ENCODE data around the gene FLAD1. TPM values are rescaled to one million over a fixed set of nuclear protein-coding genes. Genes with fewer than 3 reads are reported as not detected.

FLAD1 gene
- total and polyA plus RNA-seq, 2 donors (not counting 3 experiments of a cell fraction or from before 2014, with no cell fraction given) = 42.2 to 59.1 TPM

DNA sequence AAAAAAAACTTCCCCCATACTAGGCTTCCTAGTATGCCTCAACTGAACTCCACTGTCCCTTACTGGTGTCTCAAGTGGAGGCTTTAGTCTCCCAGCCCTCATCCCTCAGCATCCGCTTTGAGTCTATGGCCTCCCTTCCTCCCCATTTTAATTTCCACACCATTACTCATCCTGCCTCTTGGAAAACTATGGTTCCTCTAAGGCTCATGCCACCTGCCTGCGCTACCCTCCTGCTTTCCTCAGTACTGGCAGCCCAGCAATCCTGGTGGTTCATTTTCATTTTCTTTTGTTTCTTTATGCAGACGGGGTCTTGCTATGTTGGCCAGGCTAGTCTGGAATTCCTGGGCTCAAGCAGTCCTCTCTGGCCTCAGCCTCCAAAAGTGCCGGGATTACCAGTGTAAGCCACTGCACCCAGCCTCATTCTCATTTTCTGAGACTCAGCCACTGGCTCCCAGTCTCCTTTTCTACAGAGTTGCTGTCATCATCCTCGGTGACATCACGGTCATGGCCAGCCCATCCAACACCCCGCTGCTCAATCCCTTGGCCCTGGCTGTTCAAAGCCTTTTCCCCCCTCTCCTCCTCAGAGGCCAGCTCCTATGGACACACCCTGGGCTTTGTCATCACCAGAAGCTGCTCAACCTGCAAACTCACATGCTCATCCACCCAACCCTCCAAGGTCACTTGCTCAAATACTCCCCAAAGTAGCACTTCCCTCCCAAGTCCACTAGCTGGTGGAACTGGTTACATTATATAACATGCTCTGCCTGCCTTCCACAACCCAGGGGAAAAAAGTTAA, 44.3 kb upstream of the FLAD1 start:
- TF ChIP-seq, protein P1, sequence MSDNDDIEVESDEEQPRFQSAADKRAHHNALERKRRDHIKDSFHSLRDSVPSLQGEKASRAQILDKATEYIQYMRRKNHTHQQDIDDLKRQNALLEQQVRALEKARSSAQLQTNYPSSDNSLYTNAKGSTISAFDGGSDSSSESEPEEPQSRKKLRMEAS (IDR thresholded peaks at IDR 0.05; ENCODE audit: insufficient read depth, insufficient read length) = no peak
- Histone ChIP-seq H3K9ac (replicated peaks; ENCODE audit: extremely low read depth, insufficient read depth, low read length) (no peak overlapping the region), H3K4me3 (replicated peaks in 1 of 3; ENCODE audit: insufficient read depth in 1 of 3, low read depth in 1 of 3, low read length in 3 of 3) (no peak overlapping the region), H3K27ac (ENCODE audit: insufficient read depth, low read depth, low read length) (no peak overlapping the region), H3K36me3 (ENCODE audit: control insufficient read depth in 2 of 2, extremely low read depth in 1 of 2, insufficient read depth in 2 of 2, low read length in 2 of 2) (no peaks in the 10 kb centered on the region), H3K4me1 (ENCODE audit: control insufficient read depth, extremely low read depth, insufficient read depth, low read length) (peaks cover 8% of the 10 kb centered on the region), H3K27me3 (ENCODE audit: control insufficient read depth in 2 of 2, insufficient read depth in 2 of 2, low read length in 2 of 2) (no peaks in the 10 kb centered on the region), H2AFZ (ENCODE audit: low read depth, low read length) (no peak overlapping the region), H3K79me2 (ENCODE audit: control insufficient read depth, insufficient read depth, low read length) (no peaks in the 10 kb centered on the region), H3K4me2 (ENCODE audit: insufficient read depth, low read length) (no peak overlapping the region), H3K9me1 (replicated peaks; ENCODE audit: control insufficient read depth, extremely low read depth, insufficient read depth, low read length) (no peaks in the 10 kb centered on the region), H3K9me3 (replicated peaks; ENCODE audit: control insufficient read depth, insufficient read depth, low read length) (no peaks in the 10 kb centered on the region), H4K20me1 (replicated peaks; ENCODE audit: control insufficient read depth, extremely low read depth, insufficient read depth, low read length) (no peaks in the 10 kb centered on the region)
- dilution Hi-C loops (cut with MboI; ENCODE audit: extremely low pct_ligation_motif_present, low sequenced_read_pairs) (no loop called here), intact Hi-C loops (cut with micrococcal nuclease) (no loop called here)
- BruUV-seq (replicated peaks) = no TSS peak
- DNase-seq (ENCODE audit: low read depth, low spot score) (no peak), FAIRE-seq (no peak)
- POLR2A ChIA-PET = interaction anchor here (0.7 kb wide), 1 partner anchor 26 kb away, joined by 5 read pairs; no protein-coding TSS in a partner anchor
- CTCF ChIA-PET = interaction anchor here (0.7 to 1.5 kb wide), 4 partner anchors 17 to 269 kb away, joined by 3 to 5 read pairs (median 4); partner anchors contain the start of gene PBXIP1

DNA sequence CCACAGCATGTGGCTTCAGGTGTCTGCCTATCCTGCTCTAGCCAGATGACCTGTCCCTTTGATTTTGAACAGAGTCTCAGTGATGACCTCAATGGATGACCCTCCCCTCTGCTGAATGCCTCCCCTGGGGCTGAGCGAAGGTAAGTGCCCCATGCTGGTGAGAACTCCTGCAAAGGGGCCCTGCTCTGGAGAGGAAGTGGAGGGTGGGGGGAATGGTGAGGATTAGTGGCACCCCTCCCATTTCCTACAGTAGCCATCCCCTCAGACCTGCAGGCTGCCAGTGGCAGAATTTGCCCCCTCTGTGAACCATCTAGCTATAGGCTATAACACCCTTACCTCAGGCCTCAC, 43.0 kb upstream of the FLAD1 start:
- TF ChIP-seq, protein P1 (IDR thresholded peaks at IDR 0.05; ENCODE audit: insufficient read depth, insufficient read length) = no peak
- TF ChIP-seq MYC (IDR thresholded peaks at IDR 0.05; ENCODE audit: low read depth, low read length) = no peak
- TF ChIP-seq, protein P2, sequence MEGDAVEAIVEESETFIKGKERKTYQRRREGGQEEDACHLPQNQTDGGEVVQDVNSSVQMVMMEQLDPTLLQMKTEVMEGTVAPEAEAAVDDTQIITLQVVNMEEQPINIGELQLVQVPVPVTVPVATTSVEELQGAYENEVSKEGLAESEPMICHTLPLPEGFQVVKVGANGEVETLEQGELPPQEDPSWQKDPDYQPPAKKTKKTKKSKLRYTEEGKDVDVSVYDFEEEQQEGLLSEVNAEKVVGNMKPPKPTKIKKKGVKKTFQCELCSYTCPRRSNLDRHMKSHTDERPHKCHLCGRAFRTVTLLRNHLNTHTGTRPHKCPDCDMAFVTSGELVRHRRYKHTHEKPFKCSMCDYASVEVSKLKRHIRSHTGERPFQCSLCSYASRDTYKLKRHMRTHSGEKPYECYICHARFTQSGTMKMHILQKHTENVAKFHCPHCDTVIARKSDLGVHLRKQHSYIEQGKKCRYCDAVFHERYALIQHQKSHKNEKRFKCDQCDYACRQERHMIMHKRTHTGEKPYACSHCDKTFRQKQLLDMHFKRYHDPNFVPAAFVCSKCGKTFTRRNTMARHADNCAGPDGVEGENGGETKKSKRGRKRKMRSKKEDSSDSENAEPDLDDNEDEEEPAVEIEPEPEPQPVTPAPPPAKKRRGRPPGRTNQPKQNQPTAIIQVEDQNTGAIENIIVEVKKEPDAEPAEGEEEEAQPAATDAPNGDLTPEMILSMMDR (IDR thresholded peaks at IDR 0.05; ENCODE audit: extremely low read depth in 1 of 2, insufficient read depth in 1 of 2, low read depth in 1 of 2, low read length in 2 of 2) = no peak
- TF ChIP-seq JUN (IDR thresholded peaks at IDR 0.05; ENCODE audit: borderline replicate concordance, insufficient read depth, insufficient read length, low read depth) = no peak
- no peak for TF ChIP-seq GATA2 (IDR thresholded peaks at IDR 0.05; ENCODE audit: insufficient read depth, insufficient read length, low read depth, low read length)
- TF ChIP-seq POLR2AphosphoS5 (IDR thresholded peaks at IDR 0.05; ENCODE audit: insufficient read depth, low read depth, low read length) = no peak
- no peak for TF ChIP-seq FOS (IDR thresholded peaks at IDR 0.05; ENCODE audit: borderline replicate concordance, insufficient read depth, low read length)
- no peak for TF ChIP-seq EZH2 (IDR thresholded peaks at IDR 0.05; ENCODE audit: borderline replicate concordance, low read depth, low read length, severe bottlenecking)
- TF ChIP-seq POLR2A (IDR thresholded peaks at IDR 0.05; ENCODE audit: low read depth, low read length) = no peak
- H3K27me3 ChIP-seq (ENCODE audit: control insufficient read depth in 2 of 2, insufficient read depth in 2 of 2, low read length in 2 of 2) = no peaks in the 10 kb centered on the region
- no peak overlapping the region for H3K27ac ChIP-seq (ENCODE audit: insufficient read depth, low read depth, low read length)
- no peaks in the 10 kb centered on the region for H3K9me1 ChIP-seq (replicated peaks; ENCODE audit: control insufficient read depth, extremely low read depth, insufficient read depth, low read length)
- no peak overlapping the region for H3K4me2 ChIP-seq (ENCODE audit: insufficient read depth, low read length)
- BruUV-seq (replicated peaks) = no TSS peak
- no peak for DNase-seq (ENCODE audit: low read depth, low spot score)
- ChIA-PET POLR2A (no interaction called here), CTCF (interaction anchor here (0.9 to 1.5 kb wide), 3 partner anchors 56 to 111 kb away, joined by 3 to 8 read pairs (median 3); partner anchors contain the start of gene ADAM15)
- intact Hi-C loops (cut with micrococcal nuclease) = no loop called here
- H4K20me1 ChIP-seq (replicated peaks; ENCODE audit: control insufficient read depth, extremely low read depth, insufficient read depth, low read length) = no peaks in the 10 kb centered on the region
- dilution Hi-C loops (cut with MboI; ENCODE audit: extremely low pct_ligation_motif_present, low sequenced_read_pairs) = no loop called here
- H2AFZ ChIP-seq (ENCODE audit: low read depth, low read length) = no peak overlapping the region
- peaks cover 0 to 3% of the 10 kb centered on the region in 2 experiments for H3K36me3 ChIP-seq (ENCODE audit: control insufficient read depth in 2 of 2, extremely low read depth in 1 of 2, insufficient read depth in 2 of 2, low read length in 2 of 2)
- no peak overlapping the region for H3K4me3 ChIP-seq (replicated peaks in 1 of 3; ENCODE audit: insufficient read depth in 1 of 3, low read depth in 1 of 3, low read length in 3 of 3)
- no peak for FAIRE-seq
- peaks cover 8% of the 10 kb centered on the region for H3K4me1 ChIP-seq (ENCODE audit: control insufficient read depth, extremely low read depth, insufficient read depth, low read length)
- H3K9me3 ChIP-seq (replicated peaks; ENCODE audit: control insufficient read depth, insufficient read depth, low read length) = no peaks in the 10 kb centered on the region
- no peaks in the 10 kb centered on the region for H3K79me2 ChIP-seq (ENCODE audit: control insufficient read depth, insufficient read depth, low read length)
- H3K9ac ChIP-seq (replicated peaks; ENCODE audit: extremely low read depth, insufficient read depth, low read length) = no peak overlapping the region
